GM19240 (cell line): ENCODE measurements around the gene UNC45B.
"Not testable (repeated sequence)": the region's sequence is repeated elsewhere in the genome, so short reads cannot be mapped to it uniquely, and the experiment has no call there.

ENCODE experiments used
- DNase-seq: peaks from one replicate; pipeline ENCODE4 v3.0.0; 2011; ENCODE audit warnings: low spot score; ENCODE audit not compliant: insufficient read length

UNC45B gene

GRCh38 chr17:35214631-35215273 lies 67.1 kb downstream of the UNC45B start:
- DNase-seq, result no peak

- no peak for DNase-seq
Observed at GRCh38 chr17:35217107-35217506, 69.5 kb downstream of the UNC45B start.

- no peak for DNase-seq
Observed at GRCh38 chr17:35218915-35219314, 71.3 kb downstream of the UNC45B start.

GRCh38 chr17:35222452-35222851 lies 74.8 kb downstream of the UNC45B start:
- DNase-seq, result no peak

- no peak for DNase-seq
Observed at GRCh38 chr17:35224436-35224835, 76.8 kb downstream of the UNC45B start.

- no peak for DNase-seq
Observed at GRCh38 chr17:35227546-35227945, 79.9 kb downstream of the UNC45B start.

GRCh38 chr17:35229638-35230037 lies 82.0 kb downstream of the UNC45B start:
- no peak for DNase-seq

GRCh38 chr17:35234315-35234714 lies 86.7 kb downstream of the UNC45B start:
- DNase-seq, result not testable (repeated sequence)

GRCh38 chr17:35235289-35235688 lies 87.7 kb downstream of the UNC45B start:
- no peak for DNase-seq

- DNase-seq, result no peak
Observed at GRCh38 chr17:35235917-35236316, 88.3 kb downstream of the UNC45B start.

GRCh38 chr17:35236821-35237220 lies 89.2 kb downstream of the UNC45B start:
- DNase-seq, result no peak

- DNase-seq, result no peak
Observed at GRCh38 chr17:35238821-35239220, 91.2 kb downstream of the UNC45B start.
